ENCODE data around the gene MCUB.

- TF ChIP-seq CTCF (IDR thresholded peaks at IDR 0.05) (no peak), POLR2A (IDR thresholded peaks at IDR 0.05) (no peak)
Observed at GRCh38 chr4:109683621-109684253, 123.7 kb downstream of the MCUB start.

All from adrenal gland (tissue), 5 donors.